ENCODE results near the gene EVL.

Gene EVL

DNA sequence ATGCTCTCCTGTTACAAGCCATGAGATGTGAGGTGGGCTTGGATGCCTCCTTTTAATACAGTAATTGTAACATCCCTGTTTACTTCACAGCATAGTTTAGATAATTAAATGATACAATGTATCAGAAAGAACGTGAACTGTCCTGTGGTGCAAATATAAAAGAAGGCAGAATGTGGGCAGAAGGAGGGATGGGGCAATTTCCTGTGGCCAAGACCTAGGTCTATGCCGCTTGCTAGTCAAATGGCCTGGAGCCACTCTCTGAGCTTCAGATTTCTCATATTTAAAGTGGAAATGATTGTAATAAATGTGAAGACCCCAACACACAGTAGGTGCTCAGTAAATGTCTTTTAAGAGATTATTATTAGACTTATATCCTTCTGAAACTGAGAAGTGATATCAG is 24.0 kb upstream of the EVL start:
- TF ChIP-seq, protein P1, sequence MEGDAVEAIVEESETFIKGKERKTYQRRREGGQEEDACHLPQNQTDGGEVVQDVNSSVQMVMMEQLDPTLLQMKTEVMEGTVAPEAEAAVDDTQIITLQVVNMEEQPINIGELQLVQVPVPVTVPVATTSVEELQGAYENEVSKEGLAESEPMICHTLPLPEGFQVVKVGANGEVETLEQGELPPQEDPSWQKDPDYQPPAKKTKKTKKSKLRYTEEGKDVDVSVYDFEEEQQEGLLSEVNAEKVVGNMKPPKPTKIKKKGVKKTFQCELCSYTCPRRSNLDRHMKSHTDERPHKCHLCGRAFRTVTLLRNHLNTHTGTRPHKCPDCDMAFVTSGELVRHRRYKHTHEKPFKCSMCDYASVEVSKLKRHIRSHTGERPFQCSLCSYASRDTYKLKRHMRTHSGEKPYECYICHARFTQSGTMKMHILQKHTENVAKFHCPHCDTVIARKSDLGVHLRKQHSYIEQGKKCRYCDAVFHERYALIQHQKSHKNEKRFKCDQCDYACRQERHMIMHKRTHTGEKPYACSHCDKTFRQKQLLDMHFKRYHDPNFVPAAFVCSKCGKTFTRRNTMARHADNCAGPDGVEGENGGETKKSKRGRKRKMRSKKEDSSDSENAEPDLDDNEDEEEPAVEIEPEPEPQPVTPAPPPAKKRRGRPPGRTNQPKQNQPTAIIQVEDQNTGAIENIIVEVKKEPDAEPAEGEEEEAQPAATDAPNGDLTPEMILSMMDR (IDR thresholded peaks at IDR 0.05; ENCODE audit: low read depth, low read length) = no peak
- H3K4me3 ChIP-seq (ENCODE audit: low read depth, low read length) = no peak overlapping the region

DNA sequence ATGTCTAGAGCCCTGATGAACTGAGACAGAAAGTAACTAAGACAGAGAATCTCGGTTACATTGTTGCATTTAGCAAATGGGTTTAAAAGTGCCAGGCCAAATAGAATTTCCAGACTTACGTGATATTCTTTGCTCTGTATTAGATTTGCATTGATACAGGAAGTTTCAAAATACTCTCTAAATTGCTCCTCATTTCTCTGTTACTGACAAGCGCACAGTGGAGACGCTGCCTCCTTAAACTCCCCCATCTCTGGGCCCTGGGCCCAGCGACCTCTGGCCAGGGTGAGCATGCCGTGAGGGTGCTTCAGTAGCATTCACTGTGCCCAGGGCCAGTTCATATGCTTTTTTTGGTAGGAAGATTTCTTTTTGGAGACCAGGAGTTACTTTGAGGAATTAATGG is 22.9 kb upstream of the EVL start:
- H3K4me3 ChIP-seq (ENCODE audit: low read depth, low read length) = no peak overlapping the region
- TF ChIP-seq, protein P1 (IDR thresholded peaks at IDR 0.05; ENCODE audit: low read depth, low read length) = no peak

- H3K4me3 ChIP-seq (ENCODE audit: low read depth, low read length) = no peak overlapping the region
- TF ChIP-seq, protein P1 (IDR thresholded peaks at IDR 0.05; ENCODE audit: low read depth, low read length) = no peak
Observed at GRCh38 chr14:100045642-100046344, 19.4 kb upstream of the EVL start.

DNA sequence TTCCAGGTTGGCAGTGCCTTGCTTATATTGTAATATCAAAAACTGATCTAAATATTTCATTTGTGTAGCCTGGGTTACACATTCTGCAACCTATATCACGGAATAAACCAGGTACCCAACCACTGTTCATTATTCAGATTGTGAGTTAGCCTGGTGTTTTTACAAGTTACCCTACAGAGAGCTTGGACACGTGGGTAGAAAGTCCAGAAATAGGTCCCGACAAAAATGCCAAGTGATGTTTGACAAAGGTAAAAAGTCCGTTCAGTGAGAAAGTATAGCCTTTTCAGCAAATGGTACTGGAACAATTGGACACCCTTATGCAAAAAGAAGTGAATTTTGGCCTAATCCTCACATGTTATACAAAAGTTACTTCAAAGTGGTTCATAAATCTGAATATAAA is 17.6 kb upstream of the EVL start:
- TF ChIP-seq, protein P1 (IDR thresholded peaks at IDR 0.05; ENCODE audit: low read depth, low read length) = no peak

DNA sequence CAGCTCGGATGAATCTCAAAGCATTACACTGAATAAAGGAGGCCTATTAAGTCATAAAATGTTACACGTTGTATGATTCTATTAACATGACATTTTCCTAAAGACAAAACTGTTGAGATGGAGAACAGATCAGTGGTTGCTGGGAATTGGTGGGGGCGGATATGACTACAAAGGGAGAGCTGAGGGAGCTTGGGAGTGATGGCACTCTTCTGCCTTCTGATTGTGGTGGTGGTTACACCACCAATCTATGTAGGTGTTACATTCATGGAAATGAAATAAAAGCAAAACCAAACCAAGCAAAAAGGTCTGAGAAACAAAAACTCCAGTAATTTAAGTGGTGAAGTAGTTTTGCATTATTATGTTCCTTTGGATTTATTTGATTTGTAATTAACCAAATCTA is 16.4 kb upstream of the EVL start:
- no peak overlapping the region for H3K4me3 ChIP-seq (ENCODE audit: low read depth, low read length)
- TF ChIP-seq, protein P1 (IDR thresholded peaks at IDR 0.05; ENCODE audit: low read depth, low read length) = no peak

More for the DNA sequence above, 17.6 kb upstream of the EVL start:
- H3K4me3 ChIP-seq (ENCODE audit: low read depth, low read length) = no peak overlapping the region

DNA sequence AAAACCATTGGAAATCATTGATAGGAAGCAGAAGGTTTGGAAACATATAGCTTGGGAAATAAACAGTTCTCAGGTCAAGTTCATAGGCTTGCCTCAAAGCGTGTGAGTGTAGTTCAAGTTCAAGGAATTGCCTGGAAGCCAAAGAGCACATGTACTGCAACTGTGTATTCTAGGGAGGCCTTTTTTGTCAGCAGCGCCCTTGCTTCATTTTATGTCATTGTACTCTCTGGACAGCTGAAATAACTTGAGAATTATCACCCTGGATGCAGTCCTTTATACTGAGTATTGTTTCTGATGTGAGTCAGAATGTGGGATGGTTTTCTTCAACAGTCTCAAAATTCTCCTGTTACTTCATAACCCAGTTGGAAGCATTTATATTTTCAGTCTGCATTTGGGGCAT is 16.0 kb upstream of the EVL start:
- H3K4me3 ChIP-seq (ENCODE audit: low read depth, low read length) = no peak overlapping the region
- TF ChIP-seq, protein P1 (IDR thresholded peaks at IDR 0.05; ENCODE audit: low read depth, low read length) = no peak

DNA sequence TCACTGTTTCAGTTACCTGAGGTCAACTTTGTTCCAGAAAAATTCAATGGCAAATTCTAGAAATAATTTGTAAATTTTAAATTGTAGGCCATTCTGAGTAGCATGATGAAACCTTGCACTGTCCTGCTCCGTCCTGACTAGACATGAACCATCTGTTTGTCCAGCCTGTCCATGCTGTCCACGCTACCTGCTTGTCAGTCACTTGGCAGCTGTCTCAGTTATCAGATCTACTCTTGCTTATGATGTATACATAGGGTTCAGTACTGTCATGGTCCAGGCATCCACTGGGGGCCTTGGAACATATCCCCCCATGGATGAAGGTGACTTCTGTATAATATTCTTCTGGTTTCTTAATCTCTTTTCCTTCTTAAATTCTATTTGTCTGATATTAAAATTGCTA is 14.1 kb upstream of the EVL start:
- TF ChIP-seq, protein P1 (IDR thresholded peaks at IDR 0.05; ENCODE audit: low read depth, low read length) = no peak

More for the DNA sequence above, 14.1 kb upstream of the EVL start:
- H3K4me3 ChIP-seq (ENCODE audit: low read depth, low read length) = no peak overlapping the region
